Testis (tissue), 3 donors: Measurements from ENCODE around the gene GLIS1. TPM values are rescaled to one million over a fixed set of nuclear protein-coding genes. Genes with fewer than 3 reads are reported as not detected.

Experiments
- DNase-seq: peaks from one replicate; pipeline ENCODE4 v3.0.0-alpha.2; 2019
- H3K27ac ChIP-seq, 2 donors: fragments of 200-600 bp; sonication (generic); one replicate each; pipeline ENCODE4 v1.5.1; 2019
- H3K27me3 ChIP-seq: fragments of 200-600 bp; sonication (generic); one replicate; pipeline ENCODE4 v1.5.1; 2019
- H3K36me3 ChIP-seq: fragments of 200-600 bp; sonication (generic); one replicate; pipeline ENCODE4 v1.5.1; 2017; ENCODE audit warnings: low read depth; ENCODE audit errors: missing control alignments
- H3K4me1 ChIP-seq: fragments of 200-600 bp; sonication (generic); one replicate; pipeline ENCODE4 v1.5.1; 2019
- H3K4me3 ChIP-seq, 2 donors: fragments of 200-600 bp; sonication (generic); one replicate each; pipeline ENCODE4 v1.5.1; 2017 to 2019
- H3K9me3 ChIP-seq: fragments of 200-600 bp; sonication (generic); one replicate; pipeline ENCODE4 v1.5.1; 2017
- POLR2A ChIP-seq: fragments of 450-650 bp; IDR thresholded peaks from one replicate; pipeline ENCODE4 v1.6.1; 2017; ENCODE audit warnings: antibody characterized with exemption, mild to moderate bottlenecking, moderate library complexity
- WGBS, 2 donors: methylation state at CpG; one replicate each; pipeline ENCODE4 v1.1.5; 2018; 5-methylcytosine and 5-hydroxymethylcytosine counted together
- intact Hi-C: fragments of 100-400 bp; cut with DNase I; formaldehyde crosslinking; loops from one replicate; pipeline ENCODE4 v1.15.1; 2023; ENCODE audit warnings: low total_unique reads
- polyA plus RNA-seq: library from polyadenylated mRNA; stranded (reverse); fragments of 350-450 nt; fragmentation: Illumina TruSeq; extraction: RNeasy Lipid Tissue Mini Kit (QIAGEN cat#74804); gene quantifications from one replicate; pipeline ENCODE4 v1.2.3, GENCODE V29; 2014; ENCODE audit warnings: low read depth, low replicate concordance; ENCODE audit not compliant: insufficient read depth
- total RNA-seq, 2 donors: library from RNA; depleted of rRNA; stranded (reverse); fragments of >200 nt; gene quantifications; one replicate each; pipeline ENCODE4 v1.2.3, GENCODE V29; 2016
- TF ChIP-seq, protein P1 (sequence below), 3 experiments: fragments of 450-650 bp in 2 of 3; fragments of 200-600 bp in 1 of 3; sonication (generic) in 1 of 3; IDR thresholded peaks; one replicate each; pipeline ENCODE4 v1.5.1; 2016 to 2019; ENCODE audit warnings: antibody characterized with exemption in 3 of 3, mild to moderate bottlenecking in 2 of 3, moderate library complexity in 1 of 3

The GLIS1 gene
- total and polyA plus RNA-seq, 3 donors from 2014 or later, result 2.9 to 6.1 (median 3.8) TPM

- H3K9me3 ChIP-seq, result no peaks in the 10 kb centered on the region
- no peak overlapping the region for H3K27ac ChIP-seq
- WGBS, 2 donors, result 82 to 87% methylated on average over 6 to 20 of the region's 20 CpGs
- no peak overlapping the region for H3K4me3 ChIP-seq
- no peaks in the 10 kb centered on the region for H3K27me3 ChIP-seq
- TF ChIP-seq POLR2A, result no peak
- TF ChIP-seq, protein P1, sequence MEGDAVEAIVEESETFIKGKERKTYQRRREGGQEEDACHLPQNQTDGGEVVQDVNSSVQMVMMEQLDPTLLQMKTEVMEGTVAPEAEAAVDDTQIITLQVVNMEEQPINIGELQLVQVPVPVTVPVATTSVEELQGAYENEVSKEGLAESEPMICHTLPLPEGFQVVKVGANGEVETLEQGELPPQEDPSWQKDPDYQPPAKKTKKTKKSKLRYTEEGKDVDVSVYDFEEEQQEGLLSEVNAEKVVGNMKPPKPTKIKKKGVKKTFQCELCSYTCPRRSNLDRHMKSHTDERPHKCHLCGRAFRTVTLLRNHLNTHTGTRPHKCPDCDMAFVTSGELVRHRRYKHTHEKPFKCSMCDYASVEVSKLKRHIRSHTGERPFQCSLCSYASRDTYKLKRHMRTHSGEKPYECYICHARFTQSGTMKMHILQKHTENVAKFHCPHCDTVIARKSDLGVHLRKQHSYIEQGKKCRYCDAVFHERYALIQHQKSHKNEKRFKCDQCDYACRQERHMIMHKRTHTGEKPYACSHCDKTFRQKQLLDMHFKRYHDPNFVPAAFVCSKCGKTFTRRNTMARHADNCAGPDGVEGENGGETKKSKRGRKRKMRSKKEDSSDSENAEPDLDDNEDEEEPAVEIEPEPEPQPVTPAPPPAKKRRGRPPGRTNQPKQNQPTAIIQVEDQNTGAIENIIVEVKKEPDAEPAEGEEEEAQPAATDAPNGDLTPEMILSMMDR (IDR thresholded peaks at IDR 0.05), result no peak
- H3K36me3 ChIP-seq, result no peaks in the 10 kb centered on the region
- no peaks in the 10 kb centered on the region for H3K4me1 ChIP-seq
- intact Hi-C loops, result no loop called here
- DNase-seq, result no peak
Observed at GRCh38 chr1:53499257-53500203, 239.4 kb downstream of the GLIS1 start.

GRCh38 chr1:53498555-53499131 is 240.3 kb downstream of the GLIS1 start:
- Histone ChIP-seq H3K4me1 (no peaks in the 10 kb centered on the region), H3K36me3 (no peaks in the 10 kb centered on the region), H3K27me3 (no peaks in the 10 kb centered on the region), H3K4me3 (no peak overlapping the region), H3K9me3 (no peaks in the 10 kb centered on the region), H3K27ac (no peak overlapping the region)
- TF ChIP-seq POLR2A, result no peak
- TF ChIP-seq, protein P1 (IDR thresholded peaks at IDR 0.05), result no peak
- WGBS, 2 donors, result 63 to 82% methylated on average over 4 to 9 of the region's 9 CpGs
- intact Hi-C loops, result no loop called here
- no peak for DNase-seq

- H3K27me3 ChIP-seq, result no peaks in the 10 kb centered on the region
Observed at GRCh38 chr1:53495633-53496345, 243.2 kb downstream of the GLIS1 start.

DNA sequence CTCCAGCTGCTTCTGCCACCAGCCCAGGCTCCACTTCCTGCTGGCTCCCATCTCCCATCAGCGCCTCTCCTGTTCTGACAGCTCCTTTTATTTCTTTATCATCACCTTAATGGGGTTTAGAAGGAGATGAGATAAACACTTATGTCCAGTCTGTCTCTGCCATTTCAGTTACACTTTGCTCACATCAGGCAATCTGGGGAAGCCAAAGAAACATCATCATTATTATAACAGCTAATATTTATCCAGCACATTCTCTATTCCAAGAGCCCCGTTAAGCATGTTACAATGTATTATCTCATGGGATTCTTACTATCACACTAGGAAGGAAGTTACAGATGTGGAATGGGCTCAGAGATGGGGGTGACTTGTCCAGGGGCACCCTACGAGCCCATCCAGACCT is 248.6 kb downstream of the GLIS1 start:
- Histone ChIP-seq H3K9me3 (no peaks in the 10 kb centered on the region), H3K4me1 (no peaks in the 10 kb centered on the region), H3K4me3 (no peak overlapping the region), H3K36me3 (no peaks in the 10 kb centered on the region), H3K27me3 (no peaks in the 10 kb centered on the region), H3K27ac (no peak overlapping the region)
- intact Hi-C loops, result no loop called here
- WGBS, 2 donors, result 55 to 67% methylated on average over 3 of the region's 3 CpGs
- TF ChIP-seq, protein P1 (IDR thresholded peaks at IDR 0.05), result no peak
- no peak for TF ChIP-seq POLR2A
- no peak for DNase-seq

More at GRCh38 chr1:53495633-53496345, 243.2 kb downstream of the GLIS1 start:
- H3K27ac ChIP-seq, result no peak overlapping the region
- TF ChIP-seq, protein P1 (IDR thresholded peaks at IDR 0.05), result no peak
- no peak for TF ChIP-seq POLR2A
- DNase-seq, result no peak
- no peaks in the 10 kb centered on the region for H3K4me1 ChIP-seq
- WGBS, 2 donors, result 91 to 95% methylated on average over 6 to 8 of the region's 8 CpGs
- H3K9me3 ChIP-seq, result no peaks in the 10 kb centered on the region
- no peak overlapping the region for H3K4me3 ChIP-seq
- intact Hi-C loops, result no loop called here
- H3K36me3 ChIP-seq, result no peaks in the 10 kb centered on the region
